WTC11 (cell line): Measurements from ENCODE around the gene SH3BP4. TPM values are rescaled to one million over a fixed set of nuclear protein-coding genes. Genes with fewer than 3 reads are reported as not detected.
A peak's percentile ranks its signal among the peaks of the same experiment; 100 is the strongest.

Source experiments
- ATAC-seq: fragments of 200-7000 bp; cut with Tn5 transposase; 2 replicates; pipeline ENCODE4 v1.10.0; 2021; ENCODE audit warnings: mild to moderate bottlenecking, moderate library complexity
- CTCF ChIA-PET: fragments of 300-600 bp; sonication (Branson Sonifier 250); formaldehyde crosslinking; loops from one replicate; lab custom pipeline; 2021; ENCODE audit warnings: antibody characterized with exemption; lab: Charles Lee
- POLR2A ChIA-PET: fragments of 350-600 bp; sonication (Branson Sonifier 250); formaldehyde crosslinking; loops from one replicate; lab custom pipeline; 2021; ENCODE audit warnings: antibody characterized with exemption; lab: Charles Lee
- DNase-seq: peaks from one replicate; pipeline ENCODE4 v3.0.0; 2021; ENCODE audit warnings: low spot score
- H3K27ac Mint-ChIP-seq: 2 replicates; pipeline ENCODE4 v1.8.0; 2021; ENCODE audit warnings: mixed read lengths
- H3K27me3 Mint-ChIP-seq: 2 replicates; pipeline ENCODE4 v1.8.0; 2021; ENCODE audit warnings: low read depth, mild to moderate bottlenecking, moderate library complexity, mixed read lengths
- H3K36me3 Mint-ChIP-seq: 2 replicates; pipeline ENCODE4 v1.8.0; 2021; ENCODE audit warnings: mixed read lengths
- H3K4me1 Mint-ChIP-seq: 2 replicates; pipeline ENCODE4 v1.8.0; 2022; ENCODE audit warnings: mixed read lengths
- H3K4me3 Mint-ChIP-seq: 2 replicates; pipeline ENCODE4 v1.8.0; 2021; ENCODE audit warnings: mild to moderate bottlenecking, moderate library complexity, mixed read lengths
- H3K9me3 Mint-ChIP-seq: 2 replicates; pipeline ENCODE4 v1.8.0; 2021; ENCODE audit warnings: mixed read lengths
- AFF4 ChIP-seq: sonication (generic); formaldehyde crosslinking; IDR thresholded peaks from 2 replicates; pipeline ENCODE4 v1.8.1; 2023; ENCODE audit warnings: mild to moderate bottlenecking, missing genetic modification reagents, borderline replicate concordance
- ARID4B ChIP-seq: sonication (generic); formaldehyde crosslinking; IDR thresholded peaks from 2 replicates; pipeline ENCODE4 v1.8.0; 2023; ENCODE audit warnings: missing genetic modification reagents, mild to moderate bottlenecking, borderline replicate concordance
- ATF3 ChIP-seq: sonication (generic); formaldehyde crosslinking; conservative IDR thresholded peaks from 2 replicates; pipeline ENCODE4 v1.8.1; 2022; ENCODE audit warnings: mild to moderate bottlenecking, missing genetic modification reagents
- E2F5 ChIP-seq: sonication (generic); formaldehyde crosslinking; IDR thresholded peaks from 2 replicates; pipeline ENCODE4 v1.8.1; 2022; ENCODE audit warnings: mild to moderate bottlenecking, moderate library complexity, missing genetic modification reagents
- ERG ChIP-seq: fragments of 250-450 bp; sonication (Bioruptor Pico); IDR thresholded peaks from 2 replicates; pipeline ENCODE4 v1.8.0; 2021; ENCODE audit warnings: mild to moderate bottlenecking
- FOXP1 ChIP-seq: sonication (generic); formaldehyde crosslinking; IDR thresholded peaks from 2 replicates; pipeline ENCODE4 v1.8.0; 2022; ENCODE audit warnings: missing genetic modification reagents, mild to moderate bottlenecking, moderate library complexity, borderline replicate concordance
- GRHL2 ChIP-seq: fragments of 250-450 bp; sonication (Bioruptor Pico); IDR thresholded peaks from 2 replicates; pipeline ENCODE4 v1.8.0; 2022; ENCODE audit warnings: mild to moderate bottlenecking, moderate library complexity; ENCODE audit not compliant: insufficient replicate concordance, severe bottlenecking
- GTF2I ChIP-seq: fragments of 250-450 bp; sonication (Bioruptor Pico); conservative IDR thresholded peaks from 2 replicates; pipeline ENCODE4 v1.4.0; 2021; ENCODE audit warnings: mild to moderate bottlenecking
- HMGA2 ChIP-seq: fragments of 250-450 bp; sonication (Bioruptor Pico); IDR thresholded peaks from 2 replicates; pipeline ENCODE4 v1.4.0; 2021; ENCODE audit warnings: mild to moderate bottlenecking, moderate library complexity
- IRF1 ChIP-seq: sonication (generic); formaldehyde crosslinking; IDR thresholded peaks from 2 replicates; pipeline ENCODE4 v1.8.0; 2023; ENCODE audit warnings: missing genetic modification reagents
- NFATC4 ChIP-seq: fragments of 250-450 bp; sonication (Bioruptor Pico); IDR thresholded peaks from 2 replicates; pipeline ENCODE4 v1.9.0; 2021; ENCODE audit warnings: mild to moderate bottlenecking
- NR1H2 ChIP-seq: sonication (generic); formaldehyde crosslinking; IDR thresholded peaks from 2 replicates; pipeline ENCODE4 v1.9.0; 2021; ENCODE audit warnings: mild to moderate bottlenecking, moderate library complexity, missing genetic modification reagents
- NR2C2 ChIP-seq: sonication (generic); formaldehyde crosslinking; IDR thresholded peaks from 2 replicates; pipeline ENCODE4 v1.8.0; 2022; ENCODE audit warnings: mild to moderate bottlenecking, missing genetic modification reagents
- SOX15 ChIP-seq: fragments of 250-450 bp; sonication (Bioruptor Pico); IDR thresholded peaks from 2 replicates; pipeline ENCODE4 v1.9.0; 2021; ENCODE audit warnings: mild to moderate bottlenecking
- SP1 ChIP-seq: sonication (generic); formaldehyde crosslinking; conservative IDR thresholded peaks from 2 replicates; pipeline ENCODE4 v1.8.1; 2022; ENCODE audit warnings: missing genetic modification reagents
- ZMAT4 ChIP-seq: fragments of 250-450 bp; sonication (Bioruptor Pico); IDR thresholded peaks from 2 replicates; pipeline ENCODE4 v1.9.0; 2021; ENCODE audit warnings: mild to moderate bottlenecking
- ZNF263 ChIP-seq: sonication (generic); formaldehyde crosslinking; IDR thresholded peaks from 2 replicates; pipeline ENCODE4 v1.8.1; 2022; ENCODE audit warnings: low read depth, mild to moderate bottlenecking, moderate library complexity, missing genetic modification reagents
- ZNF512 ChIP-seq: sonication (generic); formaldehyde crosslinking; IDR thresholded peaks from 2 replicates; pipeline ENCODE4 v1.8.1; 2022; ENCODE audit warnings: missing genetic modification reagents, borderline replicate concordance
- ZNF671 ChIP-seq: fragments of 250-450 bp; sonication (Bioruptor Pico); IDR thresholded peaks from 2 replicates; pipeline ENCODE4 v1.8.0; 2021; ENCODE audit warnings: mild to moderate bottlenecking
- ZSCAN18 ChIP-seq: fragments of 250-450 bp; sonication (Bioruptor Pico); IDR thresholded peaks from 2 replicates; pipeline ENCODE4 v2.1.2; 2022; ENCODE audit warnings: mild to moderate bottlenecking, moderate library complexity
- total RNA-seq: library from RNA; stranded (reverse); gene quantifications from 3 replicates; pipeline ENCODE4 v1.2.3, GENCODE V29; 2021

Gene SH3BP4
- total RNA-seq, 1 experiment from 2014 or later = 44.4 TPM

- Mint-ChIP-seq H3K4me1 (peaks cover 2% of the 10 kb centered on the region; the same call in 1 of the 2 replicates), H3K9me3 (no peaks in the 10 kb centered on the region), H3K27me3 (no peaks in the 10 kb centered on the region), H3K27ac (no peak overlapping the region), H3K4me3 (no peak overlapping the region)
- CTCF ChIA-PET = no interaction called here
- ATAC-seq (no peak), DNase-seq (no peak)
- TF ChIP-seq HMGA2 (CRISPR knock-in tag) = peak; percentile 95
- no peak for TF ChIP-seq NFATC4 (CRISPR knock-in tag)
- TF ChIP-seq, all 79 proteins: peak for 1
- POLR2A ChIA-PET = no interaction called here
- no peaks in the 10 kb centered on the region for H3K36me3 Mint-ChIP-seq
These were observed 142.6 kb downstream of the SH3BP4 start for GRCh38 chr2:235094457-235094856.

GRCh38 chr2:235095569-235095968, 143.8 kb downstream of the SH3BP4 start:
- no peak for ATAC-seq
- ChIA-PET CTCF (no interaction called here), POLR2A (no interaction called here)
- Mint-ChIP-seq H3K36me3 (no peaks in the 10 kb centered on the region), H3K27ac (no peak overlapping the region), H3K9me3 (no peaks in the 10 kb centered on the region), H3K27me3 (no peaks in the 10 kb centered on the region), H3K4me1 (peaks cover 2% of the 10 kb centered on the region; the same call in 1 of the 2 replicates), H3K4me3 (no peak overlapping the region)
- DNase-seq = no peak
- TF ChIP-seq ATF3 (CRISPR knock-in tag) (no peak), ZNF512 (no peak), GTF2I (CRISPR knock-in tag) (no peak), E2F5 (CRISPR knock-in tag) (no peak), ZNF263 (CRISPR knock-in tag) (no peak), NFATC4 (CRISPR knock-in tag) (no peak), NR1H2 (CRISPR knock-in tag) (no peak), ZSCAN18 (CRISPR knock-in tag) (no peak), SP1 (no peak), NR2C2 (CRISPR knock-in tag) (no peak), FOXP1 (CRISPR knock-in tag) (no peak), ERG (no peak), SOX15 (CRISPR knock-in tag) (no peak), ZMAT4 (CRISPR knock-in tag) (no peak), ARID4B (CRISPR knock-in tag) (no peak), ZNF671 (no peak), AFF4 (no peak), GRHL2 (CRISPR knock-in tag) (no peak), IRF1 (CRISPR knock-in tag) (no peak)
